Testis (tissue), 2 donors: ENCODE results near the gene RASGRF1.

Experiments
- POLR2A ChIP-seq: fragments of 450-650 bp; IDR thresholded peaks from one replicate; pipeline ENCODE4 v1.6.1; 2017; ENCODE audit warnings: antibody characterized with exemption, mild to moderate bottlenecking, moderate library complexity
- TF ChIP-seq, protein P1 (sequence below), 3 experiments: fragments of 450-650 bp in 2 of 3; fragments of 200-600 bp in 1 of 3; sonication (generic) in 1 of 3; IDR thresholded peaks; one replicate each; pipeline ENCODE4 v1.5.1; 2016 to 2019; ENCODE audit warnings: antibody characterized with exemption in 3 of 3, mild to moderate bottlenecking in 2 of 3, moderate library complexity in 1 of 3

DNA sequence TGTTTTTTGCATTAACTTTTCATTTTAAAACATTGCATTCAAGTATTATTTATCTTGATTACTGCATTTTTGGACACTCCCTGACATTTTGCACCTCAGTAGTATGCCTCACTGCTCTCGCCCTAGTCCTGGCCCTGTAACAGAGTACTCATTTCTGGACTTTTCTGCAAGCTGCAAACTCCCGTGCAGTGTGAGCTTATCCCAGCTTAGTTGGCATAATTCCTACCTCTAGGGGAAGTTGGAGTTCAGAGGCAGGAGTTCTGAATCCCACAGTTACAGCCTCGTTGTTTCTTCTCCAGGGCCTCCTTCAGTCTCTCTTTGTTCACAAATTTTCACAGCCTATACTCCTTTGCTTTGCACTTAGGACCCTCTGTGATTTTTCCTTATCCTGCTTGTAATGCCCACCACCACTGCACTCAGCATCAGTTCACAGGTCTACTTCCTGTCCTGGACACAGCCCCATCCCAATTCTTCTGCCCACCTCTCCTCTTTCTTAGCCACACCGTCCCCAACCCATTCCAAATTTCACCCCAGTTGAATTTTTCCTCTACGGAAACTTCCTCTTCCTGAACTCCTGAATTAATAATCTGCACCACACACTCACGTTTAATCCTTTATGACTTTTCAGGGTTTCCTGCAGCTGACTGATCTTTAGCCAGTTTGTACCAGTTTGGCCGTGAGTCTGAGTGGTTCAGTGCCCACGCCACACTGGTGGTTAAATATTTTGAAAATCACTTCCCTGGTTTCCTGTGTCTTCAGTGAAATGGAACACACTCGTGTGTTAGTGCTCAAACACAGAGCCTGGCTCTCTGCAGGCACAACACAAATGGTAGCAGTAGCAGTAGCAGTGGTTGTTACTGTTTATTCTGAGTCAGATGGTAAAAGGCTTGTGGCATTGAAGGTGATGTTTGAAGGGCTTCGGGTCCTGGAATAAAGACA is 139.4 kb downstream of the RASGRF1 start:
- TF ChIP-seq, protein P1, sequence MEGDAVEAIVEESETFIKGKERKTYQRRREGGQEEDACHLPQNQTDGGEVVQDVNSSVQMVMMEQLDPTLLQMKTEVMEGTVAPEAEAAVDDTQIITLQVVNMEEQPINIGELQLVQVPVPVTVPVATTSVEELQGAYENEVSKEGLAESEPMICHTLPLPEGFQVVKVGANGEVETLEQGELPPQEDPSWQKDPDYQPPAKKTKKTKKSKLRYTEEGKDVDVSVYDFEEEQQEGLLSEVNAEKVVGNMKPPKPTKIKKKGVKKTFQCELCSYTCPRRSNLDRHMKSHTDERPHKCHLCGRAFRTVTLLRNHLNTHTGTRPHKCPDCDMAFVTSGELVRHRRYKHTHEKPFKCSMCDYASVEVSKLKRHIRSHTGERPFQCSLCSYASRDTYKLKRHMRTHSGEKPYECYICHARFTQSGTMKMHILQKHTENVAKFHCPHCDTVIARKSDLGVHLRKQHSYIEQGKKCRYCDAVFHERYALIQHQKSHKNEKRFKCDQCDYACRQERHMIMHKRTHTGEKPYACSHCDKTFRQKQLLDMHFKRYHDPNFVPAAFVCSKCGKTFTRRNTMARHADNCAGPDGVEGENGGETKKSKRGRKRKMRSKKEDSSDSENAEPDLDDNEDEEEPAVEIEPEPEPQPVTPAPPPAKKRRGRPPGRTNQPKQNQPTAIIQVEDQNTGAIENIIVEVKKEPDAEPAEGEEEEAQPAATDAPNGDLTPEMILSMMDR (IDR thresholded peaks at IDR 0.05) = peak in 1 of 3 experiments; percentile 48
- TF ChIP-seq POLR2A = no peak
